Upper lobe of left lung (tissue), 4 donors: Measurements from ENCODE around the gene SGCD.

Experiments used
- EP300 ChIP-seq, 4 donors: sonication (generic); formaldehyde crosslinking; IDR thresholded peaks; one replicate each; pipeline ENCODE4 v1.5.1; 2017; ENCODE audit warnings: antibody characterized with exemption in 4 of 4, control low read depth in 2 of 4
- TF ChIP-seq, protein P1 (sequence below), 6 experiments: fragments of 450-650 bp in 4 of 6; fragments of 200-600 bp in 2 of 6; sonication (generic) in 2 of 6; IDR thresholded peaks; one replicate each; pipeline ENCODE4 v1.5.1; 2016 to 2019; ENCODE audit warnings: antibody characterized with exemption in 6 of 6

GRCh38 chr5:156677963-156678362, 351.0 kb downstream of the SGCD start:
- TF ChIP-seq EP300 (IDR thresholded peaks at IDR 0.05): no peak
- TF ChIP-seq, protein P1, sequence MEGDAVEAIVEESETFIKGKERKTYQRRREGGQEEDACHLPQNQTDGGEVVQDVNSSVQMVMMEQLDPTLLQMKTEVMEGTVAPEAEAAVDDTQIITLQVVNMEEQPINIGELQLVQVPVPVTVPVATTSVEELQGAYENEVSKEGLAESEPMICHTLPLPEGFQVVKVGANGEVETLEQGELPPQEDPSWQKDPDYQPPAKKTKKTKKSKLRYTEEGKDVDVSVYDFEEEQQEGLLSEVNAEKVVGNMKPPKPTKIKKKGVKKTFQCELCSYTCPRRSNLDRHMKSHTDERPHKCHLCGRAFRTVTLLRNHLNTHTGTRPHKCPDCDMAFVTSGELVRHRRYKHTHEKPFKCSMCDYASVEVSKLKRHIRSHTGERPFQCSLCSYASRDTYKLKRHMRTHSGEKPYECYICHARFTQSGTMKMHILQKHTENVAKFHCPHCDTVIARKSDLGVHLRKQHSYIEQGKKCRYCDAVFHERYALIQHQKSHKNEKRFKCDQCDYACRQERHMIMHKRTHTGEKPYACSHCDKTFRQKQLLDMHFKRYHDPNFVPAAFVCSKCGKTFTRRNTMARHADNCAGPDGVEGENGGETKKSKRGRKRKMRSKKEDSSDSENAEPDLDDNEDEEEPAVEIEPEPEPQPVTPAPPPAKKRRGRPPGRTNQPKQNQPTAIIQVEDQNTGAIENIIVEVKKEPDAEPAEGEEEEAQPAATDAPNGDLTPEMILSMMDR (IDR thresholded peaks at IDR 0.05): no peak
